ENCODE results near the gene CCZ1B.
"Not testable (repeated sequence)": the region's sequence is repeated elsewhere in the genome, so short reads cannot be mapped to it uniquely, and the experiment has no call there.

CCZ1B gene

GRCh38 chr7:6830026-6830425 lies 4.0 kb upstream of the CCZ1B start:
- not testable (repeated sequence) for DNase-seq

- DNase-seq, result not testable (repeated sequence)
Observed at GRCh38 chr7:6829616-6830015, 3.5 kb upstream of the CCZ1B start.

- not testable (repeated sequence) for DNase-seq
Observed at GRCh38 chr7:6827180-6827579, 1.1 kb upstream of the CCZ1B start.

GRCh38 chr7:6825236-6826125 lies 594 bp downstream of the CCZ1B start:
- not testable (repeated sequence) for DNase-seq

- DNase-seq, result not testable (repeated sequence)
Observed at GRCh38 chr7:6821622-6822021, 4.5 kb downstream of the CCZ1B start.

- not testable (repeated sequence) for DNase-seq
Observed at GRCh38 chr7:6815470-6815869, 10.6 kb downstream of the CCZ1B start.

- not testable (repeated sequence) for DNase-seq
Observed at GRCh38 chr7:6813011-6813410, 13.1 kb downstream of the CCZ1B start.

GRCh38 chr7:6807959-6808358 lies 18.1 kb downstream of the CCZ1B start:
- DNase-seq, result not testable (repeated sequence)

- DNase-seq, result not testable (repeated sequence)
Observed at GRCh38 chr7:6807393-6807918, 18.6 kb downstream of the CCZ1B start.

- not testable (repeated sequence) for DNase-seq
Observed at GRCh38 chr7:6800331-6800730, 25.7 kb downstream of the CCZ1B start.

- DNase-seq, result not testable (repeated sequence)
Observed at GRCh38 chr7:6799887-6800286, 26.2 kb downstream of the CCZ1B start.

- not testable (repeated sequence) for DNase-seq
Observed at GRCh38 chr7:6798047-6798446, 28.0 kb downstream of the CCZ1B start.

- not testable (repeated sequence) for DNase-seq
Observed at GRCh38 chr7:6797218-6797617, 28.9 kb downstream of the CCZ1B start.

GRCh38 chr7:6794276-6794675 lies 31.8 kb downstream of the CCZ1B start:
- DNase-seq, result not testable (repeated sequence)

GRCh38 chr7:6792113-6792872 lies 33.8 kb downstream of the CCZ1B start:
- not testable (repeated sequence) for DNase-seq

- not testable (repeated sequence) for DNase-seq
Observed at GRCh38 chr7:6789353-6789752, 36.7 kb downstream of the CCZ1B start.

- DNase-seq, result not testable (repeated sequence)
Observed at GRCh38 chr7:6781581-6781980, 44.5 kb downstream of the CCZ1B start.

- not testable (repeated sequence) for DNase-seq
Observed at GRCh38 chr7:6761186-6761585, 64.9 kb downstream of the CCZ1B start.

- not testable (repeated sequence) for DNase-seq
Observed at GRCh38 chr7:6753964-6754363, 72.1 kb downstream of the CCZ1B start, which contains the start of gene RSPH10B2. RSPH10B2 (plus strand) TSS chr7:6754103; CDS start chr7:6757678, 3,575 bp downstream.

GRCh38 chr7:6750173-6750572 lies 75.9 kb downstream of the CCZ1B start:
- not testable (repeated sequence) for DNase-seq

- DNase-seq, result not testable (repeated sequence)
Observed at GRCh38 chr7:6749335-6749734, 76.7 kb downstream of the CCZ1B start.

All from DMS53 (cell line).